Uterus (tissue), 2 donors: Measurements from ENCODE around the gene RAB15.

ENCODE experiments used
- POLR2A ChIP-seq, 2 donors: fragments of 450-650 bp; IDR thresholded peaks; one replicate each; pipeline ENCODE4 v1.6.1; 2016; ENCODE audit warnings: antibody characterized with exemption in 2 of 2, mild to moderate bottlenecking in 1 of 2, moderate library complexity in 1 of 2
- TF ChIP-seq, protein P1 (sequence below), 4 experiments: fragments of 200-600 bp in 2 of 4; fragments of 450-650 bp in 2 of 4; sonication (generic) in 2 of 4; IDR thresholded peaks; one replicate each; pipeline ENCODE4 v1.5.1; 2016 to 2019; ENCODE audit warnings: antibody characterized with exemption in 4 of 4, mild to moderate bottlenecking in 2 of 4, moderate library complexity in 1 of 4

DNA sequence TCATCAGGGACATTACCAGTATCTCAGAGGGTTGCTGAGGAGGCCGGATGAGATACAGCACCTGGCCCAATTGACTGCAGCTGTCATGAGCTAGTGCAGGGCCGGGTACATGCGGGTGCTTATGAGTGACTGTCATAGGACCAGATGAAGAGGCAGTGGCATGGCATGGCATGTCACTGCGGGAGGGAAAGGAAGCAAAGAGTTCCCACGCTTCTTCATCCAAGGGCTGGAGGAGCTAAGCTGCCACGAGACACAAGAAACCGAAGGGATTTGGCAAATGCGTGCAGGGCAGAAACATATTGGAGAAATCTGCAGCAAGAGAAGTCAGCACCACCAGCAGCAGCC is 18.9 kb downstream of the RAB15 start:
- TF ChIP-seq, protein P1, sequence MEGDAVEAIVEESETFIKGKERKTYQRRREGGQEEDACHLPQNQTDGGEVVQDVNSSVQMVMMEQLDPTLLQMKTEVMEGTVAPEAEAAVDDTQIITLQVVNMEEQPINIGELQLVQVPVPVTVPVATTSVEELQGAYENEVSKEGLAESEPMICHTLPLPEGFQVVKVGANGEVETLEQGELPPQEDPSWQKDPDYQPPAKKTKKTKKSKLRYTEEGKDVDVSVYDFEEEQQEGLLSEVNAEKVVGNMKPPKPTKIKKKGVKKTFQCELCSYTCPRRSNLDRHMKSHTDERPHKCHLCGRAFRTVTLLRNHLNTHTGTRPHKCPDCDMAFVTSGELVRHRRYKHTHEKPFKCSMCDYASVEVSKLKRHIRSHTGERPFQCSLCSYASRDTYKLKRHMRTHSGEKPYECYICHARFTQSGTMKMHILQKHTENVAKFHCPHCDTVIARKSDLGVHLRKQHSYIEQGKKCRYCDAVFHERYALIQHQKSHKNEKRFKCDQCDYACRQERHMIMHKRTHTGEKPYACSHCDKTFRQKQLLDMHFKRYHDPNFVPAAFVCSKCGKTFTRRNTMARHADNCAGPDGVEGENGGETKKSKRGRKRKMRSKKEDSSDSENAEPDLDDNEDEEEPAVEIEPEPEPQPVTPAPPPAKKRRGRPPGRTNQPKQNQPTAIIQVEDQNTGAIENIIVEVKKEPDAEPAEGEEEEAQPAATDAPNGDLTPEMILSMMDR (IDR thresholded peaks at IDR 0.05): no peak
- no peak for TF ChIP-seq POLR2A (IDR thresholded peaks at IDR 0.05)
